Measurements from ENCODE around the gene SP6.

SP6 gene

DNA sequence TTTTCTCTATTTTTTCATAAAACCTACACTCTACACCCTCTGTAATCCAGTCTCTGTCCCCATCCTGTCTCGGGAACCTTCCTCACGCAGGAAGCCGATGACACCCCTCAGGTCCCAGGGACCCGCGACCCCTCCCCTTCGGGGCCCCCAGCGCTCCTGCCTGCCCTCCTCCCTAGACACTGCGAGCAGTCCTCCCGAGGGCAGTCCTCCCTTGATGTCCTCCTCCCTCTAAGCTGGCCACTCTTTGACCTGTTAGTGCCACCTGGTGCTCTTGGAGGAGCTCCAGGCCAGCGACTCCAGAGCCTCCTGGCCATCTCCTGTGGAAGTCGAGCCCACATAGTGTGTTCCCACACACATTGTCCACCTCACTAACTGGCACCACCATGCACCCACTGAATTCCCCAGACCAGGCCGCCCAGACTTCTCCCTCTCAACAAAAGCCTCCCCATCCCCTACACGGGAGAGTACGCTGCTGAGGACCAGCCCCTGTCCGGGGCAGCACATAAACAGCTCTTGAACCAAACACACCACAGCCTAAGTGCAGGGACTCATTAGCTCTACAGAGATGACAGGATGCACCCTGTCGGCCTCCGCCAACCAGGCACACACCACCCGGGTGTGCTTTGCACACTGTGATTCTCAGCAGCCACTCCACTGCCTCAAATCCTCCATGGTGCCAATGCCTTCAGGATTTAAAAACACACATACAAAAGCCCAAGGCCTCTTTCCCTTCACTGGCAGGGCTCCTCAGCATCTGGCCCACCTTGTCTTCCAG, 38.6 kb downstream of the SP6 start:
- TF ChIP-seq POLR2A (IDR thresholded peaks at IDR 0.05; ENCODE audit: low read length) (no peak), GATA1 (IDR thresholded peaks at IDR 0.05; ENCODE audit: low read depth, low read length) (no peak)

DNA sequence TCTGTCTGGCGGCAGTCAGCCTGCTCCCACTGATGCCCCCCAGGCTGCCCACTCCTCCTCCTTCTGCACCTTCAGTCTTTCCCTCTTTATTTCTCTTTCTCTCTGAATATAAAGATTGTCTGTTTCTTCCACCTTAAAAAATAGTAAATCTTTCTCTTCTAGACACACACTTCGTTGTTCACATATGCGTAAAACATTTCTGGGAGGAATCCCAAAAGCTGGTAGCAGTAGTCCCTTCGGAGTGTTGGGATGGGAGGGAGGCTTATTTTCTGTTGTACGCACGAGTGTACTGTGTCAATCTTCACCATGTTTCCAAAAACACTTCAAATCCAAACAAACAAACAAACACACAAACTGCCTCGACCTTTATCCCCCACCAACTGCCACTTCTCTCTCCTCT, 39.3 kb downstream of the SP6 start:
- TF ChIP-seq GATA1 (IDR thresholded peaks at IDR 0.05; ENCODE audit: low read depth, low read length), result no peak
- TF ChIP-seq POLR2A (IDR thresholded peaks at IDR 0.05; ENCODE audit: low read length), result no peak
- DNase-seq, result no peak

More for the DNA sequence above, 38.6 kb downstream of the SP6 start:
- no peak for DNase-seq

DNA sequence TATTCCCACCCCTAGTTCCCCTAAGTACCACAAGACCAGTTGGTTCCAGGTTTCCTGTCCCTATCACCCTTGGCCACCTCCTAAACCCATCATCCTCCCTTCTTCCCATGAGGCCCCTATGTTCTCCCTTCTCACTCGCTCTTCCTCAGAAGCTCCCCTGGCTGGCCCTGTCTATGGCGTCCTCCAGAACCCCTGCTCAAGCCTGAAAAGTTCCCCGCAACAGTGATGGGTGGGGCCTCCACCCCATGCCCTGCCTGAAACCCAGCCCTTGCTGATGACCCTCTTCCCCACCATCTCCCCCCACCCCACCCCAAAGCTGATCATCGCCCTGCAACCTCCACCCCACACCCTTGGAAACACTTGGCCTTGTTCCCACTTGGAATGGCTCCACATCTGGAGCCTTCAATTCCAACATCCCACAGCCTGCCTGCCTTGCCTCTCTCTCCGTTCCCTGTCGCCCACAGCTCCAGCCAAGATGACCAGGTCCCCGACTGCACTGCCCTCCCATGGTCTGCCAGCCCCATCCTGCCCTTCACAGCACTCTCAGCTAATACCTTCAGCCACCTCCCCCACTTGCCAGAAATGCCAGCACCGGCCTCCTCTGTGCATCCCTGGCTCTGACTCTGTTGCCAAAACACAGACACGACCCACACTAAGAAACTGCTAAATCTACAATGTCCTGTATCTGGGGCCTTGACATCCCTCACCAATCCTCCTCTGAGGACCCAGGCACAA, 39.9 kb downstream of the SP6 start:
- DNase-seq, result no peak

DNA sequence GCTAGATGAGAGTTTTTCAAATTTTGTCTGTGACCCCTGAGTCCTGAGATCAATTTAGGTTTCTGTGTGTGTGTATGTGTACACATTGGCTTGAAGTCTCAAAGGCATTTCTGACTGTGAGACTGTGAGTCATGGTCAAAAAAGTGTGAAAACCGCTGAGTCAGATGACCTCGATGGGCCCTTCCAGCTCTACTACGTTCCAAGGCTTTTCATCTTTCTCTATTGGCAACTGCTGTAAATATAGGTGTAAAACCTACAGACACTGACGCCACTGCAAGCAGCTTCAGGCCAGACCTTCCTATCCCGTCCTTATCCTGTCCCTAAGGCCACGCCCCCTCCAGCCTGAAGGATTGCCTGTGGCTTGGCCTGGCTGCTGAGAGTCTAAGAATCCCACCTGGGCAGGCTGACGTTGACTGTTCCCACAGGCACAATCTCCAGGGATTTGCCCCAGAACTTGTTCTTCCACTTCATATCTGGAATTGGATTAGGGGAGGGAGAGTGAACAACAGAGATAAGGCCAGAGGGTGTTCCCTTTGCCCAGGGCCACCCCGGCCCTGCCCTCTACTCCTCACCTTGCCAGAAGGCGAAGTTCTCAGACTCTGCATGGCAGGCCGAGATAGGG, 40.7 kb downstream of the SP6 start:
- TF ChIP-seq GATA1 (IDR thresholded peaks at IDR 0.05; ENCODE audit: low read depth, low read length) (no peak), POLR2A (IDR thresholded peaks at IDR 0.05; ENCODE audit: low read length) (no peak)
- peak; percentile 74 to 81 for DNase-seq

More for the DNA sequence above, 39.9 kb downstream of the SP6 start:
- TF ChIP-seq GATA1 (IDR thresholded peaks at IDR 0.05; ENCODE audit: low read depth, low read length) (no peak), POLR2A (IDR thresholded peaks at IDR 0.05; ENCODE audit: low read length) (no peak)

- DNase-seq, result no peak
- TF ChIP-seq POLR2A (IDR thresholded peaks at IDR 0.05; ENCODE audit: low read length) (no peak), GATA1 (IDR thresholded peaks at IDR 0.05; ENCODE audit: low read depth, low read length) (no peak)
Observed at GRCh38 chr17:47808830-47809480, 42.0 kb downstream of the SP6 start.

- TF ChIP-seq GATA1 (IDR thresholded peaks at IDR 0.05; ENCODE audit: low read depth, low read length) (no peak), POLR2A (IDR thresholded peaks at IDR 0.05; ENCODE audit: low read length) (no peak)
- no peak for DNase-seq
Observed at GRCh38 chr17:47808036-47808829, 42.7 kb downstream of the SP6 start.

GRCh38 chr17:47807421-47807820, 43.5 kb downstream of the SP6 start:
- no peak for TF ChIP-seq GATA1 (IDR thresholded peaks at IDR 0.05; ENCODE audit: low read depth, low read length)
- no peak for DNase-seq

- DNase-seq, result no peak
- TF ChIP-seq GATA1 (IDR thresholded peaks at IDR 0.05; ENCODE audit: low read depth, low read length), result no peak
- TF ChIP-seq POLR2A (IDR thresholded peaks at IDR 0.05; ENCODE audit: low read length), result no peak
Observed at GRCh38 chr17:47806913-47807255, 44.1 kb downstream of the SP6 start.

DNA sequence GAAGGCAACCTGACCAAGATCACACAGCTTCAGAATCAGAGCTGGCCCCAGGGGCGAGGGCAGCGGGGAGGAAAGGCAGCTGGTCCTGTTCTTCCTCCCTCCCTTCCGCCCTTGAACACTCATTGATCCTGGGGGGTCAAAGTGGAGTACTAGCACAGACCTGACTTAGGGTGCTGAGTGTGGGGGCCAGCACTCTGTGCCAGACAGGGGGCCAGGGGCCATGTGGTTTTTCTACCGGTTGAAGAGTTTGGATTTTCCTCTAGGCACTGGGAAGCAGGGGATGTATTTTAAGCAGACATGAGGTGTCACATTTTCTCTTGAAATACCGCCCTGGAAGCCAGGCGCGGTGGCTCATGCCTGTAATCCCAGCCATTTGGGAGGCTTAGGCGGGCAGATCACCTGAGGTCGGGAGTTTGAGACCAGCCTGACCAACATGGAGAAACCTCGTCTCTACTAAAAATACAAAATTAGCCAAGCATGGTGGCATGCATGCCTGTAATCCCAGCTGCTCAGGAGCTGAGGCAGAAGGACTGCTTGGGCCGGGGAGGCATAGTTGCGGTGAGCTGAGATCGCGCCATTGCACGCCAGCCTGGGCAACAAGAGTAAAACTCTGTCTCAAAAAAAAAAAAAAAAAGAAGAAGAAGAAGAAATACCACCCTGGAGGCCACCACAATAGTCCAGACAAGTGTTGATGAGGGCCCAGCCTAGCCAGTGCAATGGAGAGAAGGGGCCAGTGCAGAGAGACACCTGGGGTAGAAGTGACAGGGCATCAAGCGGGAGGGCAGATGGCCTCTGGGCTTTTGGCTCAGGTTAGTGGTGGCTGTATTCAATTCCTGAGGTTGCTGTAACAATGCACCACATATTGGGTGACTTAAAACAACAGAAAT, 44.7 kb downstream of the SP6 start:
- no peak for TF ChIP-seq GATA1 (IDR thresholded peaks at IDR 0.05; ENCODE audit: low read depth, low read length)
- no peak for TF ChIP-seq POLR2A (IDR thresholded peaks at IDR 0.05; ENCODE audit: low read length)
- DNase-seq, result no peak

DNA sequence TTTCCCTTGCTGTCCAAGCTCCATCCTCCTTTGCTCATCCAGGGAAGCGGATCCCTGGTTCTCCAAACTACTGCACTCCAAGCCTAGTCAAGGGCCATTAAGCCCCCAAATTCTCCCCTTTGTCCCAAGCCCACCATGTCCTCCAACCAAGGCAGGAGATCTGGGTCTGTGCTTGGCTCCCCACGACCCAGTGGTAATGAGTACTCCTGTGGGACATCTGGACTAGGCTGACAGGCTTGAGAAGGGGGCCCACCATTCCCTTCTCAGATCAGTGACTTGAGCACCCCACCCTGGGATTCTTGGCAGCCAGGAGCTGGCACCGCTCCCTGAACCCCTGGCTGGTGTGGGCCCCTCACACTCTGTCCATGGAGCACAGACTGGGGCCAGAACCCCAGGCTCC, 46.5 kb downstream of the SP6 start:
- no peak for TF ChIP-seq GATA1 (IDR thresholded peaks at IDR 0.05; ENCODE audit: low read depth, low read length)
- TF ChIP-seq POLR2A (IDR thresholded peaks at IDR 0.05; ENCODE audit: low read length), result no peak
- DNase-seq, result no peak

DNA sequence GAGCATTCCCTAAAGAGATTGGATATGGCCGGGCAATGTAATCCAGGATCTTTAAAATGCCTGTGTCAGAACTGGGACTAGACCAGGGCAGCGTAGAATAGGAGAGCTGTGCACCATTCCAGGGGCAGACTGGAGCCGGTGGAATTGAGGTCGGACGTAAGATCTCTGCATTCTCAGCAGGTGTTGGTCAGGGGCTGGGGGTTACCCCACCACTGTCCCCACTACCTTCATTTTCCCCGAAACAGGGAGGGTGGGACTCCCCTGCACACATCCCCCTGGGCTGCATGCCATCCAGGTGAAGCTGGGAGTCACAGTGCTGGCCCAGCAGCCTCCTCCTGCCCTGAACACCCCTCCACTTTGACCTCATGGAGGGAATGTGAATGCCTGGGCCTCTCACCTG, 47.2 kb downstream of the SP6 start:
- no peak for TF ChIP-seq GATA1 (IDR thresholded peaks at IDR 0.05; ENCODE audit: low read depth, low read length)
- no peak for TF ChIP-seq POLR2A (IDR thresholded peaks at IDR 0.05; ENCODE audit: low read length)
- no peak for DNase-seq

GRCh38 chr17:47803201-47803600, 47.8 kb downstream of the SP6 start:
- no peak for DNase-seq
- TF ChIP-seq POLR2A (IDR thresholded peaks at IDR 0.05; ENCODE audit: low read length) (no peak), GATA1 (IDR thresholded peaks at IDR 0.05; ENCODE audit: low read depth, low read length) (no peak)

Data from erythroblast (primary cell).